ENCODE results near the gene ZNF532. TPM values are rescaled to one million over a fixed set of nuclear protein-coding genes. Genes with fewer than 3 reads are reported as not detected.

Gene ZNF532
- total and polyA plus RNA-seq, 9 of the 15 experiments (the other 6 are each of a cell fraction or from before 2014, with no cell fraction given) = 0.42 TPM; not detected in 8

GRCh38 chr18:58952858-58953257 is 88.2 kb downstream of the ZNF532 start:
- CTCF ChIA-PET (ENCODE audit: low intra/inter-chr PET ratio) = no interaction called here
- 0% methylated on average over 3 of the region's 3 CpGs for WGBS (ENCODE audit: insufficient coverage, low coverage, missing lambda C conversion rate)
- DNase-seq (ENCODE audit: extremely low read depth in 1 of 4, low spot score in 3 of 4) (no peak), FAIRE-seq (no peak), ATAC-seq (no peak)
- Histone ChIP-seq H3K36me3 (ENCODE audit: control insufficient read depth, insufficient read depth, low read length) (no peaks in the 10 kb centered on the region), H3K27ac (ENCODE audit: extremely low read depth, low read depth, low read length) (no peak overlapping the region), H3K4me3 (no peak overlapping the region), H3K9ac (ENCODE audit: insufficient read depth in 1 of 2, low read depth in 2 of 2, low read length in 2 of 2) (no peak overlapping the region), H3K79me2 (ENCODE audit: control insufficient read depth, insufficient read depth, low read length) (no peaks in the 10 kb centered on the region), H3K4me2 (ENCODE audit: insufficient read depth, low read length) (no peak overlapping the region), H3K4me1 (replicated peaks in 1 of 2; ENCODE audit: control insufficient read depth in 2 of 2, insufficient read depth in 2 of 2, low read length in 2 of 2) (no peaks in the 10 kb centered on the region), H4K20me1 (replicated peaks; ENCODE audit: control insufficient read depth, insufficient read depth, low read length) (no peaks in the 10 kb centered on the region), H3K9me3 (replicated peaks; ENCODE audit: control insufficient read depth, insufficient read depth, low read depth, low read length) (no peaks in the 10 kb centered on the region), H3K27me3 (ENCODE audit: control insufficient read depth in 2 of 2, insufficient read depth in 2 of 2, low read length in 2 of 2) (no peaks in the 10 kb centered on the region), H2AFZ (ENCODE audit: low read depth, low read length) (no peak overlapping the region), H3K9me1 (ENCODE audit: control insufficient read depth, insufficient read depth, low read length) (no peaks in the 10 kb centered on the region)
- in situ Hi-C loops (cut with MboI) = no loop called here
- no peak for TF ChIP-seq HNRNPH1 (optimal IDR thresholded peaks at IDR 0.05; ENCODE audit: low read depth, low read length)
- TF ChIP-seq ZNF12 (CRISPR knock-in tag; IDR thresholded peaks at IDR 0.05) = no peak
- TF ChIP-seq HDAC8 (tag; IDR thresholded peaks at IDR 0.05) = no peak
- TF ChIP-seq HMBOX1 (IDR thresholded peaks at IDR 0.05) = no peak
- no peak for TF ChIP-seq NFXL1 (CRISPR knock-in tag; IDR thresholded peaks at IDR 0.05)
- TF ChIP-seq, protein P1, sequence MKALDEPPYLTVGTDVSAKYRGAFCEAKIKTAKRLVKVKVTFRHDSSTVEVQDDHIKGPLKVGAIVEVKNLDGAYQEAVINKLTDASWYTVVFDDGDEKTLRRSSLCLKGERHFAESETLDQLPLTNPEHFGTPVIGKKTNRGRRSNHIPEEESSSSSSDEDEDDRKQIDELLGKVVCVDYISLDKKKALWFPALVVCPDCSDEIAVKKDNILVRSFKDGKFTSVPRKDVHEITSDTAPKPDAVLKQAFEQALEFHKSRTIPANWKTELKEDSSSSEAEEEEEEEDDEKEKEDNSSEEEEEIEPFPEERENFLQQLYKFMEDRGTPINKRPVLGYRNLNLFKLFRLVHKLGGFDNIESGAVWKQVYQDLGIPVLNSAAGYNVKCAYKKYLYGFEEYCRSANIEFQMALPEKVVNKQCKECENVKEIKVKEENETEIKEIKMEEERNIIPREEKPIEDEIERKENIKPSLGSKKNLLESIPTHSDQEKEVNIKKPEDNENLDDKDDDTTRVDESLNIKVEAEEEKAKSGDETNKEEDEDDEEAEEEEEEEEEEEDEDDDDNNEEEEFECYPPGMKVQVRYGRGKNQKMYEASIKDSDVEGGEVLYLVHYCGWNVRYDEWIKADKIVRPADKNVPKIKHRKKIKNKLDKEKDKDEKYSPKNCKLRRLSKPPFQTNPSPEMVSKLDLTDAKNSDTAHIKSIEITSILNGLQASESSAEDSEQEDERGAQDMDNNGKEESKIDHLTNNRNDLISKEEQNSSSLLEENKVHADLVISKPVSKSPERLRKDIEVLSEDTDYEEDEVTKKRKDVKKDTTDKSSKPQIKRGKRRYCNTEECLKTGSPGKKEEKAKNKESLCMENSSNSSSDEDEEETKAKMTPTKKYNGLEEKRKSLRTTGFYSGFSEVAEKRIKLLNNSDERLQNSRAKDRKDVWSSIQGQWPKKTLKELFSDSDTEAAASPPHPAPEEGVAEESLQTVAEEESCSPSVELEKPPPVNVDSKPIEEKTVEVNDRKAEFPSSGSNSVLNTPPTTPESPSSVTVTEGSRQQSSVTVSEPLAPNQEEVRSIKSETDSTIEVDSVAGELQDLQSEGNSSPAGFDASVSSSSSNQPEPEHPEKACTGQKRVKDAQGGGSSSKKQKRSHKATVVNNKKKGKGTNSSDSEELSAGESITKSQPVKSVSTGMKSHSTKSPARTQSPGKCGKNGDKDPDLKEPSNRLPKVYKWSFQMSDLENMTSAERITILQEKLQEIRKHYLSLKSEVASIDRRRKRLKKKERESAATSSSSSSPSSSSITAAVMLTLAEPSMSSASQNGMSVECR (CRISPR knock-in tag; IDR thresholded peaks at IDR 0.05) = no peak
- TF ChIP-seq SRSF3 (IDR thresholded peaks at IDR 0.05; ENCODE audit: insufficient read depth, low read length) = no peak
- no peak for TF ChIP-seq ZNF668 (CRISPR knock-in tag; IDR thresholded peaks at IDR 0.05)
- no peak for TF ChIP-seq KLF16 (IDR thresholded peaks at IDR 0.05)
- TF ChIP-seq SMARCA5 (IDR thresholded peaks at IDR 0.05) = no peak
- TF ChIP-seq E4F1 (CRISPR knock-in tag; IDR thresholded peaks at IDR 0.05; ENCODE audit: borderline replicate concordance) = no peak
- TF ChIP-seq RBM34 (IDR thresholded peaks at IDR 0.05; ENCODE audit: borderline replicate concordance, insufficient read depth, low read length) = no peak
- TF ChIP-seq ZNF561 (CRISPR knock-in tag; conservative IDR thresholded peaks at IDR 0.05) = no peak
- no peak for TF ChIP-seq TCFL5 (CRISPR knock-in tag; conservative IDR thresholded peaks at IDR 0.05)
- TF ChIP-seq, protein P2, sequence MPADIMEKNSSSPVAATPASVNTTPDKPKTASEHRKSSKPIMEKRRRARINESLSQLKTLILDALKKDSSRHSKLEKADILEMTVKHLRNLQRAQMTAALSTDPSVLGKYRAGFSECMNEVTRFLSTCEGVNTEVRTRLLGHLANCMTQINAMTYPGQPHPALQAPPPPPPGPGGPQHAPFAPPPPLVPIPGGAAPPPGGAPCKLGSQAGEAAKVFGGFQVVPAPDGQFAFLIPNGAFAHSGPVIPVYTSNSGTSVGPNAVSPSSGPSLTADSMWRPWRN (IDR thresholded peaks at IDR 0.05; ENCODE audit: low read depth) = no peak
- TF ChIP-seq GTF2A2 (tag; IDR thresholded peaks at IDR 0.05) = no peak
- TF ChIP-seq ZNF165 (CRISPR knock-in tag; IDR thresholded peaks at IDR 0.05; ENCODE audit: borderline replicate concordance) = no peak
- no TSS peak for BruUV-seq (replicated peaks)
- intact Hi-C loops (cut with micrococcal nuclease) = no loop called here
- POLR2A ChIA-PET = no interaction called here
